Mucosa of stomach (tissue), 1 donor: ENCODE measurements around the gene UTP18.
A peak's percentile ranks its signal among the peaks of the same experiment; 100 is the strongest.
"Not testable (repeated sequence)": the region's sequence is repeated elsewhere in the genome, so short reads cannot be mapped to it uniquely, and the experiment has no call there.

ENCODE experiments used
- H3K27me3 ChIP-seq: one replicate; pipeline ENCODE4 v1.7.0; 2013; ENCODE audit warnings: mild to moderate bottlenecking, low read length; ENCODE audit not compliant: control insufficient read depth, insufficient read depth
- H3K36me3 ChIP-seq: one replicate; pipeline ENCODE4 v1.7.0; 2013; ENCODE audit warnings: low read length; ENCODE audit not compliant: control insufficient read depth, insufficient read depth
- H3K4me1 ChIP-seq: one replicate; pipeline ENCODE4 v1.7.0; 2013; ENCODE audit warnings: mild to moderate bottlenecking, low read length; ENCODE audit not compliant: control insufficient read depth, insufficient read depth
- H3K4me3 ChIP-seq: one replicate; pipeline ENCODE4 v1.7.0; 2013; ENCODE audit warnings: low read length
- H3K9ac ChIP-seq: one replicate; pipeline ENCODE4 v1.7.0; 2013; ENCODE audit warnings: mild to moderate bottlenecking, low read length, moderate library complexity
- H3K9me3 ChIP-seq: one replicate; pipeline ENCODE4 v1.7.0; 2013; ENCODE audit warnings: mild to moderate bottlenecking, low read length, moderate library complexity; ENCODE audit not compliant: control insufficient read depth
- donor health status: Pancreatic carcinoma.

UTP18 gene

GRCh38 chr17:51260237-51261023 lies at the start of gene UTP18:
Gene UTP18 (plus strand): TSS chr17:51260546. CDS start chr17:51260585, 39 bp downstream.
- H3K9ac ChIP-seq = peak within 1 kb of the TSS; percentile 95
- peaks cover 37% of the 10 kb centered on the region for H3K4me1 ChIP-seq
- no peaks in the 10 kb centered on the region for H3K36me3 ChIP-seq
- H3K9me3 ChIP-seq = no peaks in the 10 kb centered on the region
- peak within 1 kb of the TSS; percentile 75 for H3K4me3 ChIP-seq
- H3K27me3 ChIP-seq = no peaks in the 10 kb centered on the region

GRCh38 chr17:51214920-51215319 lies 45.4 kb upstream of the UTP18 start:
- Histone ChIP-seq H3K4me3 (no peak overlapping the region), H3K36me3 (no peaks in the 10 kb centered on the region)

GRCh38 chr17:51217946-51218345 lies 42.4 kb upstream of the UTP18 start:
- Histone ChIP-seq H3K4me3 (no peak overlapping the region), H3K9me3 (no peaks in the 10 kb centered on the region), H3K9ac (no peak overlapping the region), H3K36me3 (no peaks in the 10 kb centered on the region), H3K27me3 (no peaks in the 10 kb centered on the region), H3K4me1 (no peaks in the 10 kb centered on the region)

More at GRCh38 chr17:51214920-51215319, 45.4 kb upstream of the UTP18 start:
- H3K9me3 ChIP-seq = no peaks in the 10 kb centered on the region
- H3K4me1 ChIP-seq = no peaks in the 10 kb centered on the region
- no peaks in the 10 kb centered on the region for H3K27me3 ChIP-seq
- no peak overlapping the region for H3K9ac ChIP-seq

- Histone ChIP-seq H3K4me1 (peaks cover 13% of the 10 kb centered on the region), H3K4me3 (no peak overlapping the region), H3K9me3 (no peaks in the 10 kb centered on the region), H3K9ac (no peak overlapping the region), H3K27me3 (no peaks in the 10 kb centered on the region), H3K36me3 (no peaks in the 10 kb centered on the region)
These were observed 39.0 kb upstream of the UTP18 start for GRCh38 chr17:51221322-51221721.

- Histone ChIP-seq H3K4me1 (peaks cover 13% of the 10 kb centered on the region), H3K36me3 (no peaks in the 10 kb centered on the region), H3K9ac (no peak overlapping the region), H3K4me3 (no peak overlapping the region), H3K27me3 (no peaks in the 10 kb centered on the region), H3K9me3 (no peaks in the 10 kb centered on the region)
These were observed 35.7 kb upstream of the UTP18 start for GRCh38 chr17:51224402-51225262.

- H3K36me3 ChIP-seq, H3K4me3 ChIP-seq, H3K9me3 ChIP-seq, H3K9ac ChIP-seq, H3K27me3 ChIP-seq: not testable (repeated sequence)
- peaks cover 13% of the 10 kb centered on the region for H3K4me1 ChIP-seq
These were observed 34.8 kb upstream of the UTP18 start for GRCh38 chr17:51225523-51225922.

GRCh38 chr17:51228161-51228560 lies 32.2 kb upstream of the UTP18 start:
- H3K9me3 ChIP-seq = no peaks in the 10 kb centered on the region
- no peaks in the 10 kb centered on the region for H3K36me3 ChIP-seq
- H3K4me3 ChIP-seq = no peak overlapping the region
- peaks cover 21% of the 10 kb centered on the region for H3K4me1 ChIP-seq
- H3K27me3 ChIP-seq = no peaks in the 10 kb centered on the region
- H3K9ac ChIP-seq = no peak overlapping the region

- Histone ChIP-seq H3K4me1 (peaks cover 16% of the 10 kb centered on the region), H3K4me3 (no peak overlapping the region), H3K27me3 (no peaks in the 10 kb centered on the region), H3K9me3 (no peaks in the 10 kb centered on the region), H3K9ac (no peak overlapping the region), H3K36me3 (no peaks in the 10 kb centered on the region)
These were observed 30.5 kb upstream of the UTP18 start for GRCh38 chr17:51229889-51230288.

- Histone ChIP-seq H3K36me3 (no peaks in the 10 kb centered on the region), H3K9ac (no peak overlapping the region), H3K4me3 (no peak overlapping the region), H3K27me3 (no peaks in the 10 kb centered on the region), H3K9me3 (no peaks in the 10 kb centered on the region), H3K4me1 (peaks cover 13% of the 10 kb centered on the region)
These were observed 30.0 kb upstream of the UTP18 start for GRCh38 chr17:51230306-51230705.

GRCh38 chr17:51231999-51232398 lies 28.3 kb upstream of the UTP18 start:
- Histone ChIP-seq H3K9me3 (no peaks in the 10 kb centered on the region), H3K36me3 (no peaks in the 10 kb centered on the region), H3K9ac (peak overlapping the region; percentile 2), H3K27me3 (no peaks in the 10 kb centered on the region), H3K4me1 (peaks cover 8% of the 10 kb centered on the region), H3K4me3 (no peak overlapping the region)

- H3K27me3 ChIP-seq = no peaks in the 10 kb centered on the region
- H3K36me3 ChIP-seq = no peaks in the 10 kb centered on the region
- no peak overlapping the region for H3K4me3 ChIP-seq
- H3K9me3 ChIP-seq = no peaks in the 10 kb centered on the region
- peaks cover 15% of the 10 kb centered on the region for H3K4me1 ChIP-seq
- no peak overlapping the region for H3K9ac ChIP-seq
These were observed 26.2 kb upstream of the UTP18 start for GRCh38 chr17:51234162-51234561.

GRCh38 chr17:51238255-51238887 lies 22.0 kb upstream of the UTP18 start:
- Histone ChIP-seq H3K4me3 (no peak overlapping the region), H3K9me3 (no peaks in the 10 kb centered on the region), H3K36me3 (no peaks in the 10 kb centered on the region), H3K9ac (no peak overlapping the region), H3K27me3 (no peaks in the 10 kb centered on the region), H3K4me1 (peaks cover 8% of the 10 kb centered on the region)
